ENCODE results near the gene CRTC1. TPM values are rescaled to one million over a fixed set of nuclear protein-coding genes. Genes with fewer than 3 reads are reported as not detected.
A peak's percentile ranks its signal among the peaks of the same experiment; 100 is the strongest.

The CRTC1 gene
- total RNA-seq, 4 donors from 2014 or later = 3.8 to 8.9 (median 6.3) TPM

DNA sequence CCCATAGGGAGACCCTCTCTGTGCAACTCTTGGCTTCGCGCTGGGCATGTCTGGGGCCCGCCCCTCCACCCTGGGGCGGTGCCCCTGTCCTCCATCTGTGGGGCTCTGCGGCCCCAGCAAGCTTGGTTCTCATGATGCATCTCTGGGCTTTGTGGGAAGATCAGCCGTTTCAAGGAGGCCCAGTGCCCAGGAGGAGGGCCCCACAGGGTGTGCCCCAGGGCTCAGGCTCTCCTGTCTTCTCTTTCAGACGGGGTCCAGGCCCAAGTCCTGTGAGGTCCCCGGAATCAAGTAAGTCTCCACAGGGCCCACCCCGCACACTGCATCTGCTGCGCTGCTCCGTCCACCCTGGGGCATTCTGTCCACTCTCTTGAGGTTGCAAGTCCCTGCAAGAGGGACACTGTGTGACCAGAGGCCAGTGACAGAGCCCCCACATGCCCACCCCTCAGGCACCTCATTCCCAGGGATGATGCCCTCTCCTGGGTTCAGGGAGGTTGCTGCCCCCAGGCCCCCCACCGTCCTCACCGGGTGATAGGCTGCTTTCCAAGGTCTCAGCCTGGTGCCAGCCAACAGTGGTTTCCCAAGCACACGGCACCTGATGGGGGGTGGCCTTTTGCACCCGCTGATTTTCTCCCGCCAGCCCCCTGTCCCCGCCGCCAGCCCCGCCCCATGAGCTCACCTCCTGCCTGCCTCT lies 76.0 kb downstream of the CRTC1 start:
- Histone ChIP-seq H3K36me3 (peaks cover 0 to 28% of the 10 kb centered on the region in 2 donors), H3K27me3 (no peaks in the 10 kb centered on the region), H3K9me3 (no peaks in the 10 kb centered on the region), H3K4me1 (peaks cover 0 to 38% (median 13%) of the 10 kb centered on the region in 3 donors), H3K4me3 (no peak overlapping the region), H3K27ac (no peak overlapping the region)
- ATAC-seq = no peak
- 100% methylated on average over 1 of the region's 19 CpGs; no CpG with 5 or more reads in 1 of the 2 donors for WGBS, 2 donors (ENCODE audit: low coverage in 1 of 2)
- TF ChIP-seq, protein P1, sequence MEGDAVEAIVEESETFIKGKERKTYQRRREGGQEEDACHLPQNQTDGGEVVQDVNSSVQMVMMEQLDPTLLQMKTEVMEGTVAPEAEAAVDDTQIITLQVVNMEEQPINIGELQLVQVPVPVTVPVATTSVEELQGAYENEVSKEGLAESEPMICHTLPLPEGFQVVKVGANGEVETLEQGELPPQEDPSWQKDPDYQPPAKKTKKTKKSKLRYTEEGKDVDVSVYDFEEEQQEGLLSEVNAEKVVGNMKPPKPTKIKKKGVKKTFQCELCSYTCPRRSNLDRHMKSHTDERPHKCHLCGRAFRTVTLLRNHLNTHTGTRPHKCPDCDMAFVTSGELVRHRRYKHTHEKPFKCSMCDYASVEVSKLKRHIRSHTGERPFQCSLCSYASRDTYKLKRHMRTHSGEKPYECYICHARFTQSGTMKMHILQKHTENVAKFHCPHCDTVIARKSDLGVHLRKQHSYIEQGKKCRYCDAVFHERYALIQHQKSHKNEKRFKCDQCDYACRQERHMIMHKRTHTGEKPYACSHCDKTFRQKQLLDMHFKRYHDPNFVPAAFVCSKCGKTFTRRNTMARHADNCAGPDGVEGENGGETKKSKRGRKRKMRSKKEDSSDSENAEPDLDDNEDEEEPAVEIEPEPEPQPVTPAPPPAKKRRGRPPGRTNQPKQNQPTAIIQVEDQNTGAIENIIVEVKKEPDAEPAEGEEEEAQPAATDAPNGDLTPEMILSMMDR (IDR thresholded peaks at IDR 0.05) = no peak
- TF ChIP-seq POLR2AphosphoS5 (IDR thresholded peaks at IDR 0.05) (no peak), POLR2A (IDR thresholded peaks at IDR 0.05) (no peak), EP300 (IDR thresholded peaks at IDR 0.05) (no peak)

DNA sequence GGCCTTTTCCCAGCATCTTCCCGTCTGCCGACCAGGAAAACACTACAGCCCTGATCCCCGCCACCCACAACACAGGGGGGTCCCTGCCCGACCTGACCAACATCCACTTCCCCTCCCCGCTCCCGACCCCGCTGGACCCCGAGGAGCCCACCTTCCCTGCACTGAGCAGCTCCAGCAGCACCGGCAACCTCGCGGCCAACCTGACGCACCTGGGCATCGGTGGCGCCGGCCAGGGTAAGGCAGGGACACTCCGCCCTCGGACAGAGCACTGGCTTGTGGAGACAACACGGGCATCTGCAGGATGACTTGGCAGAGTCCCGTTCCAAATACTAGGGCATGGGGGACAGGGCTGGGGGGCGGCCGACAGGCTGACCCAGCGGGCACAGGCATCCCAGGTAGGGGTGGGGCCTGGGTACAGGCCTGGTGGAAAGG lies 76.5 kb downstream of the CRTC1 start:
- peaks cover 0 to 22% of the 10 kb centered on the region in 2 donors for H3K36me3 ChIP-seq
- H3K27me3 ChIP-seq = no peaks in the 10 kb centered on the region
- no peak overlapping the region for H3K27ac ChIP-seq
- H3K4me1 ChIP-seq = peaks cover 0 to 38% (median 13%) of the 10 kb centered on the region in 3 donors
- no peak for TF ChIP-seq POLR2AphosphoS5 (IDR thresholded peaks at IDR 0.05)
- no peak for TF ChIP-seq POLR2A (IDR thresholded peaks at IDR 0.05)
- TF ChIP-seq EP300 (IDR thresholded peaks at IDR 0.05) = no peak
- TF ChIP-seq, protein P1 (IDR thresholded peaks at IDR 0.05) = no peak
- 95% methylated on average over 3 of the region's 22 CpGs; no CpG with 5 or more reads in 1 of the 2 donors for WGBS, 2 donors (ENCODE audit: low coverage in 1 of 2)
- H3K9me3 ChIP-seq = no peaks in the 10 kb centered on the region
- H3K4me3 ChIP-seq = no peak overlapping the region
- no peak for ATAC-seq

DNA sequence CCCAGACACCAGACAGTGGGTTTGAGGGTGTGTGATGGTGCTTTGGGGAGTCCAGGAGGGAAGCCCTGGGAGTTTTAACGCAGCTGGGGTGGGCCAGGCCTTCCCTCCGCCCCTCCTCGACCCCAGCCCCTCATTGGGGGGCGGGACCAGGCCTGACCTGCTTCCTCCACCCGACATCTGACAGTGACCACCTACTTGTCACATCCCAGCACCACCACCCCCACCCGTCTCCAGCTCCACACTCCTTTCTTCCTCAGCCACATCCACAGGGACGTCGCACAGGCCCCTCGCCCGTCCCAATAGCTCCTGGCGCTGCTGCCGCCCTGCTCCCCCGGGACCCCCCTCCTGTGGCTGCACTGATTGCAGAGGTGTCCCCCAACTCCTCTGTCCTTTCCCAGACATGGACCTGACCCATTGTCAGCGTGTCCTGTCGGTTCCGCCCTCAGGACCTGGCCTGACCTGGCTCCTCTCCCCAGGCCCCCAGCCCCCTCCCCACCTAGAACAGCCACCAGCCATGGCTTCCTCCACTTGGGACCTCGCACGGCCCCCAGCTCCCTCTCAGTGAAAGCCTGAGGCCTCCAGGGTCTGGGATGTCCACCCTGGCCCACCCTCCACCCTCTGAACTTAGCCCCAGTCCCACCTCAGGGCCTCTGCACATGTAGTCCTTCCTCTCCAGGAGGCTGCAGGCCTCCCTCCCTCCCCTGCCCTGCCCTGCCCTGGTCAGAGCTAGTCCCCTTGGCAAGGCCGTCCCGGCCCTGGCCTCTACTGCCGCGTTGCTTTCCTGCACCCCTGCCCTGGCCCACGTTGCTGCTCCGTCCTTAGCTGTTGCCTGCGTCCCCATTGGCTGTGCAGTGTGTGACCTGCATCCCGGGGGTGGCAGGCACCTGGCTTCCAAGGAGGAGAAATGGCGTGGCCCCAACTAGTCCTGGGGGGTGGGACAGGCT lies 77.2 kb downstream of the CRTC1 start:
- peaks cover 0 to 16% of the 10 kb centered on the region in 2 donors for H3K36me3 ChIP-seq
- no peaks in the 10 kb centered on the region for H3K9me3 ChIP-seq
- no peaks in the 10 kb centered on the region for H3K27me3 ChIP-seq
- no peak for ATAC-seq
- TF ChIP-seq, protein P1 (IDR thresholded peaks at IDR 0.05) = no peak
- TF ChIP-seq POLR2AphosphoS5 (IDR thresholded peaks at IDR 0.05) = no peak
- TF ChIP-seq EP300 (IDR thresholded peaks at IDR 0.05) = no peak
- no peak for TF ChIP-seq POLR2A (IDR thresholded peaks at IDR 0.05)
- peaks cover 0 to 38% (median 13%) of the 10 kb centered on the region in 3 donors for H3K4me1 ChIP-seq
- H3K4me3 ChIP-seq = no peak overlapping the region
- whole genome bisulfite sequencing, 2 donors (ENCODE audit: low coverage in 1 of 2) = 82 to 85% methylated on average over 6 to 21 of the region's 27 CpGs
- H3K27ac ChIP-seq = peak overlapping the region in 2 of 4 donors; percentile 75 to 86

DNA sequence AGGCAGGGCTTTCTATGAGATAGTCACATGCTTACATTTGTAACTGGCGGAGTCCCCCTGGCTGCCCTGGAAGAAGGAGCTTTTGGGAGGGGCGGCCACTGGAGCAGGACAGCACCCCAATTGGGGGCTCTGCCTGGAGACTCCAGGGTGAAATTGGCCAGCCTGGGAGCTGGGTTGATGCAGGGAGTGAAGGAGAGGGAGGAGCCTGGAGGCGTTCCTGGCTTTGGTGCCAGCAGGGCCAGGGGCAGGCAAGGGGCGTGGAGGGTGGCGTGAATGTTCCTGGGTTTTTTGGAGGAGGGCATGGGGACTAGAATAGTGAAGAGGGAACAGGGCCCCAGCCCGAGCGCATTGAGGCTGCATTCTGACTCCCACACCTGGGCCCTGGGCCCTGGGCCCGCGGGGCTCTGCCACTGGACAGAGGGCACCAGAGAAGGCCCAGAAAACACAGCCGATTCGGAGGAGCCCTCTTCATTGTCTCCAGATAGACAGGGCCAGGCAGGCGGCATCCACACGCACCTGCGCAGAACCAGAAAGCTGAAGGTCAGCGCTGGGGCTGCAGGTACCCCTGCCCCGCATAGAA lies 78.1 kb downstream of the CRTC1 start:
- Histone ChIP-seq H3K4me1 (peaks cover 0 to 38% (median 13%) of the 10 kb centered on the region in 3 donors), H3K36me3 (peaks cover 0 to 12% of the 10 kb centered on the region in 2 donors), H3K4me3 (no peak overlapping the region), H3K9me3 (no peaks in the 10 kb centered on the region), H3K27me3 (no peaks in the 10 kb centered on the region), H3K27ac (peak overlapping the region; percentile 11 to 86 (median 69))
- TF ChIP-seq EP300 (IDR thresholded peaks at IDR 0.05) (no peak), POLR2A (IDR thresholded peaks at IDR 0.05) (no peak), POLR2AphosphoS5 (IDR thresholded peaks at IDR 0.05) (no peak)
- TF ChIP-seq, protein P1 (IDR thresholded peaks at IDR 0.05) = no peak
- 74 to 84% methylated on average over 5 to 7 of the region's 16 CpGs for WGBS, 2 donors (ENCODE audit: low coverage in 1 of 2)
- ATAC-seq = no peak

Measured in gastroesophageal sphincter (tissue), 4 donors.